HepG2 (cell line): ENCODE measurements around the gene FXYD1. TPM values are rescaled to one million over a fixed set of nuclear protein-coding genes. Genes with fewer than 3 reads are reported as not detected.

Source experiments
- ATAC-seq: fragments of 200-7000 bp; cut with Tn5 transposase; 3 replicates; pipeline ENCODE4 v1.9.1; 2020; ENCODE audit warnings: mild to moderate bottlenecking, moderate library complexity
- BruUV-seq: library from RNA; stranded (reverse); fragments of 400-500 nt; replicated peaks from 2 replicates; lab custom pipeline; 2021; lab: Mats Ljungman, UMichigan
- CTCF ChIA-PET: fragments of 300-600 bp; formaldehyde crosslinking; extraction: SDS; loops from one replicate; lab custom pipeline; 2021; ENCODE audit warnings: low total read pairs, inconsistent platforms, low intra/inter-chr PET ratio; lab: Yijun Ruan, JAX
- POLR2A ChIA-PET: fragments of 350-600 bp; sonication (Branson Sonifier 250); formaldehyde crosslinking; loops from one replicate; lab custom pipeline; 2020; ENCODE audit warnings: antibody characterized with exemption, inconsistent platforms; lab: Yijun Ruan, JAX
- DNase-seq: peaks from one replicate; pipeline ENCODE4 v3.0.0-alpha.2; 2015; ENCODE audit warnings: low spot score
- FAIRE-seq: peaks from 3 replicates; lab custom pipeline; 2011; peaks lifted over from hg19 to GRCh38; lab: Jason Lieb, UNC
- H2AFZ ChIP-seq: one replicate; pipeline ENCODE4 v1.6.1; 2011; ENCODE audit warnings: low read length, inconsistent platforms
- H3K27ac ChIP-seq: fragments of 300-600 bp; 3 replicates; pipeline ENCODE4 v1.8.0; 2011; ENCODE audit warnings: mixed run types, mild to moderate bottlenecking, mixed read lengths, low read length, inconsistent platforms; ENCODE audit not compliant: insufficient read depth; ENCODE audit errors: extremely low read length
- H3K27me3 ChIP-seq, 2 experiments: fragments of 200-600 bp in 1 of 2; 2 replicates in 1 of 2; 3 replicates in 1 of 2; pipeline versions ENCODE4 v1.6.0 to v1.8.0; 2011; ENCODE audit warnings: low read length in 2 of 2, mild to moderate bottlenecking in 2 of 2, moderate library complexity in 2 of 2, inconsistent platforms in 1 of 2; ENCODE audit not compliant: insufficient read depth in 2 of 2, control insufficient read depth in 1 of 2
- H3K36me3 ChIP-seq, 2 experiments: fragments of 200-600 bp in 1 of 2; replicated peaks in 1 of 2; 2 replicates in 1 of 2; 3 replicates in 1 of 2; pipeline versions ENCODE4 v1.5.1 to v1.8.0; 2011; ENCODE audit warnings: low read length in 2 of 2, inconsistent platforms in 1 of 2; ENCODE audit not compliant: insufficient read depth in 2 of 2, control insufficient read depth in 1 of 2
- H3K4me1 ChIP-seq: 2 replicates; pipeline ENCODE4 v1.5.1; 2012; ENCODE audit warnings: low read length, inconsistent platforms; ENCODE audit not compliant: insufficient read depth
- H3K4me2 ChIP-seq: 2 replicates; pipeline ENCODE4 v1.6.0; 2011; ENCODE audit warnings: low read depth, low read length, inconsistent platforms
- H3K4me3 ChIP-seq, 3 experiments: fragments of 200-600 bp in 1 of 3; sonication (generic), shearing (Covaris generic) in 1 of 3; replicated peaks in 1 of 3; 2 replicates each; pipeline ENCODE4 v1.5.1; 2011 to 2016; ENCODE audit warnings: low read length in 3 of 3, inconsistent platforms in 2 of 3, low read depth in 2 of 3, mild to moderate bottlenecking in 2 of 3, control low read depth in 1 of 3, mixed read lengths in 1 of 3; ENCODE audit not compliant: insufficient read depth in 1 of 3
- H3K79me2 ChIP-seq: one replicate; pipeline ENCODE4 v1.6.1; 2011; ENCODE audit warnings: low read length, inconsistent platforms; ENCODE audit not compliant: insufficient read depth
- H3K9ac ChIP-seq: 2 replicates; pipeline ENCODE4 v1.6.0; 2011; ENCODE audit warnings: mild to moderate bottlenecking, low read depth, low read length, inconsistent platforms; ENCODE audit not compliant: insufficient read depth
- H3K9me3 ChIP-seq: 2 replicates; pipeline ENCODE4 v1.5.1; 2012; ENCODE audit warnings: mild to moderate bottlenecking, low read length
- H4K20me1 ChIP-seq: 2 replicates; pipeline ENCODE4 v1.6.0; 2011; ENCODE audit warnings: inconsistent platforms, mild to moderate bottlenecking, low read length, moderate library complexity; ENCODE audit not compliant: insufficient read depth
- CREBL2 ChIP-seq: sonication (generic); formaldehyde crosslinking; IDR thresholded peaks from 2 replicates; pipeline ENCODE4 v1.8.1; 2023; ENCODE audit warnings: missing genetic modification reagents, mild to moderate bottlenecking, borderline replicate concordance
- CREM ChIP-seq, 2 experiments: sonication (generic) in 1 of 2; formaldehyde crosslinking in 1 of 2; IDR thresholded peaks; 2 replicates each; pipeline versions ENCODE4 v1.4.0 to v1.6.1; 2016 to 2020; ENCODE audit warnings: antibody characterized with exemption in 1 of 2, mild to moderate bottlenecking in 1 of 2, missing genetic modification reagents in 1 of 2
- FOSL2 ChIP-seq: sonication (generic); formaldehyde crosslinking; IDR thresholded peaks from 2 replicates; pipeline ENCODE4 v1.4.0; 2020; ENCODE audit warnings: missing genetic modification reagents
- HNRNPUL1 ChIP-seq: fragments of 200-400 bp; formaldehyde crosslinking; IDR thresholded peaks from 2 replicates; pipeline ENCODE4 v1.6.1; 2017; ENCODE audit warnings: low read depth, mild to moderate bottlenecking, low read length, moderate library complexity
- KLF12 ChIP-seq: sonication (generic); formaldehyde crosslinking; IDR thresholded peaks from 2 replicates; pipeline ENCODE4 v1.4.0; 2020; ENCODE audit warnings: missing genetic modification reagents, borderline replicate concordance
- PAX8 ChIP-seq: sonication (generic); formaldehyde crosslinking; IDR thresholded peaks from 2 replicates; pipeline ENCODE4 v1.8.0; 2022; ENCODE audit warnings: mild to moderate bottlenecking, missing genetic modification reagents, borderline replicate concordance
- RAD51 ChIP-seq: fragments of 450-650 bp; IDR thresholded peaks from 2 replicates; pipeline ENCODE4 v1.6.1; 2016; ENCODE audit warnings: borderline replicate concordance
- SRSF1 ChIP-seq: fragments of 200-400 bp; formaldehyde crosslinking; optimal IDR thresholded peaks from 2 replicates; pipeline ENCODE3; 2017; ENCODE audit warnings: mild to moderate bottlenecking, low read depth, low read length, moderate library complexity
- TP53 ChIP-seq: sonication (generic); formaldehyde crosslinking; conservative IDR thresholded peaks from 2 replicates; pipeline ENCODE4 v1.4.0; 2020; ENCODE audit warnings: missing genetic modification reagents
- ZNF451 ChIP-seq: sonication (generic); formaldehyde crosslinking; IDR thresholded peaks from 2 replicates; pipeline ENCODE4 v1.5.0; 2020; ENCODE audit warnings: mild to moderate bottlenecking, missing genetic modification reagents
- ZNF75D ChIP-seq: sonication (generic); formaldehyde crosslinking; IDR thresholded peaks from 2 replicates; pipeline ENCODE4 v1.8.1; 2023; ENCODE audit warnings: missing genetic modification reagents, mild to moderate bottlenecking, borderline replicate concordance
- WGBS: methylation state at CpG from one replicate; pipeline ENCODE4 v1.1.6; 2017; ENCODE audit warnings: low lambda C conversion rate; 5-methylcytosine and 5-hydroxymethylcytosine counted together
- in situ Hi-C: cut with HindIII; loops from 2 replicates; pipeline ENCODE4 v1.10.0; 2017; ENCODE audit warnings: low pct_unique_long_range_greater_than_20kb; ENCODE audit not compliant: extremely low pct_ligation_motif_present
- intact Hi-C: fragments of 100-400 bp; cut with micrococcal nuclease; formaldehyde crosslinking; loops from one replicate; pipeline ENCODE4 v1.10.0; 2022; ENCODE audit not compliant: unreplicated experiment
- polyA plus RNA-seq, 8 experiments: library from polyadenylated mRNA; depleted of rRNA in 3 of 8; stranded (reverse) in 7 of 8; unstranded in 1 of 8; fragments of >200 nt; fragmentation: Illumina TruSeq in 4 of 8; extraction: Trizol in 4 of 8; gene quantifications; 2 replicates each; pipeline versions ENCODE4 v1.2.1 to v1.2.3, GENCODE V29; 2011 to 2016; ENCODE audit warnings: low read depth in 4 of 8, missing spikeins in 1 of 8, mixed read lengths in 1 of 8; ENCODE audit not compliant: insufficient read depth in 1 of 8
- total RNA-seq, 5 experiments: library from RNA; depleted of rRNA; stranded (reverse); fragments of >200 nt; fragmentation: Illumina TruSeq; extraction: Trizol; gene quantifications; 2 replicates each; pipeline ENCODE4 v1.2.3, GENCODE V29; 2016; ENCODE audit warnings: low read depth in 1 of 5

Gene FXYD1
- total and polyA plus RNA-seq, 2 of the 13 experiments (the other 11 are each of a cell fraction or from before 2014, with no cell fraction given): 31.2 TPM; not detected in 1

DNA sequence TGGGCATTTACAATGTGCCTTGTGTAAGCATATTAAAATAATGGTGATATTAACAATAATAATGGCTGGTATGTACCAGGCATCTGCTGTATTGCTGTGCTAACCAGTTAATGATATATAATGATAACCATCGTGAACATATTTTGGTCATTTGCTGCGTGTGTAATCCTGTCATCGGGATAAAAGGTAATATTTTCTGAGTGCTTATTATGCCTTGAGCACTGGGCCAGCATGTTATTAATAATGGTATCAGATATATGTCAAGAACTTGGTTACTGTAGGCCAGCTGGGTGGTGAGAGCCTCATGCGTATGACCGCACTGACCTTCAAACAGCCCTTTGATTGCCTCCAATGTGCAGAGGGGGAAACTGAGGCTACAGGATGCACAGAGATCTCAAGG, 45.2 kb upstream of the FXYD1 start (continued):
- no peak for TF ChIP-seq ZNF451 (CRISPR knock-in tag)
- TF ChIP-seq CREBL2: no peak
- no peak for TF ChIP-seq PAX8 (CRISPR knock-in tag)
- no peak for TF ChIP-seq TP53 (CRISPR knock-in tag)
- no peak for TF ChIP-seq SRSF1
- TF ChIP-seq HNRNPUL1: no peak
- TF ChIP-seq, all 625 proteins: peak for 0

GRCh38 chr19:35093941-35094647, 44.5 kb upstream of the FXYD1 start:
- FAIRE-seq: no peak
- Histone ChIP-seq H3K79me2 (no peaks in the 10 kb centered on the region), H3K4me1 (peaks cover 28% of the 10 kb centered on the region)
- TF ChIP-seq FOSL2 (no peak), CREM (IDR thresholded peaks at IDR 0.05) (no peak), CREM (CRISPR knock-in tag; IDR thresholded peaks at IDR 0.05) (no peak), KLF12 (no peak), RAD51 (no peak), ZNF75D (CRISPR knock-in tag) (no peak)
- TF ChIP-seq, all 625 proteins: peak for 0
- Histone ChIP-seq H3K27me3 (no peaks in the 10 kb centered on the region; a peak in 1 of 5 replicates), H3K9ac (no peak overlapping the region), H3K4me3 (no peak overlapping the region), H4K20me1 (no peaks in the 10 kb centered on the region), H3K36me3 (no peaks in the 10 kb centered on the region), H3K9me3 (no peaks in the 10 kb centered on the region), H2AFZ (no peak overlapping the region), H3K4me2 (no peak overlapping the region), H3K27ac (no peak overlapping the region)
- WGBS: 55% methylated on average over 1 of the region's 11 CpGs
- POLR2A ChIA-PET: no interaction called here
- intact Hi-C loops: no loop called here
- in situ Hi-C loops: no loop called here
- no TSS peak for BruUV-seq
- CTCF ChIA-PET: no interaction called here
- ATAC-seq (no peak), DNase-seq (no peak)
